Measurements from ENCODE around the gene GRWD1. TPM values are rescaled to one million over a fixed set of nuclear protein-coding genes. Genes with fewer than 3 reads are reported as not detected.

GRWD1 gene
- total RNA-seq, 4 donors from 2014 or later: 19.5 to 90.5 (median 31.5) TPM

DNA sequence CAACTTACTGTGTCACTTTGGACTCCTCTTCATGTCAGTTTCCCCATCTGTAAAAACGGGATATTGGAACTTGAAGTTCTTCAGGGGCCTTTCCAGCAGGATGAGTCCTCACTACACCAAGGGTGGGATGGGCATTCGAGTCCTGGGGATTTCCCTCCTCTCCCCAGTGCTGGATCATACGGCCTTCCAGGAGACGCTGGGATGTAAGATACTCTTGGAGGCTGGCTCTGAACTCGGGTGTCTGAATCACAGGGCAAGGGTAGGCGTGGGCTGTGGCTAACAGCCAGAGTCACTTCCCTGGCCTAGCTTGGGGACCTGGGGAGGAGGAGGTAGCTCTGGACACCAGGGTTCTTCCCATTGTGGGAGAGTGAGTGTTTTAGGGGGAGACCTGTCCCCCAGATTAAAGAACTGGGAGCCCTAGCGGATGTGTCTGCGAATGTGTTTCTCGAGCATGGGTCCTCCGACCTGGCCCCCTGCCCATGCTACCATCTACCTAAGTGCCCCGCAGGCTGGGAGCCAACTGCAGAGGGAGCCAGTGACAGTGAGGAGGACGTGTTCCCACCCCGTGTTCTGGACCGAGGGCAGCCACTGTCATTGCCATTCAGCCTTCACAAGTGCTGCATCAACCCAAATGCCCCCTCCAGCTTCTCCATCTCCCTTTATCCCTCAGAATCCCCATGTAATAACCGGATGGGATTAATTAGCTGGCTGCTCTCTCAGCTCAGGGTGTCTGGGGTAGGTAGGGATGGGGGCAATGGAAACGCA, 21.0 kb downstream of the GRWD1 start:
- ATAC-seq (ENCODE audit: low FRiP score) (no peak), DNase-seq (ENCODE audit: low spot score) (no peak)
- no peak for TF ChIP-seq CTCF (IDR thresholded peaks at IDR 0.05)

- TF ChIP-seq CTCF (IDR thresholded peaks at IDR 0.05): no peak
- DNase-seq (ENCODE audit: low spot score) (peak; percentile 93), ATAC-seq (ENCODE audit: low FRiP score) (peak; percentile 97)
Observed at GRCh38 chr19:48468772-48469288, 23.0 kb downstream of the GRWD1 start.

DNA sequence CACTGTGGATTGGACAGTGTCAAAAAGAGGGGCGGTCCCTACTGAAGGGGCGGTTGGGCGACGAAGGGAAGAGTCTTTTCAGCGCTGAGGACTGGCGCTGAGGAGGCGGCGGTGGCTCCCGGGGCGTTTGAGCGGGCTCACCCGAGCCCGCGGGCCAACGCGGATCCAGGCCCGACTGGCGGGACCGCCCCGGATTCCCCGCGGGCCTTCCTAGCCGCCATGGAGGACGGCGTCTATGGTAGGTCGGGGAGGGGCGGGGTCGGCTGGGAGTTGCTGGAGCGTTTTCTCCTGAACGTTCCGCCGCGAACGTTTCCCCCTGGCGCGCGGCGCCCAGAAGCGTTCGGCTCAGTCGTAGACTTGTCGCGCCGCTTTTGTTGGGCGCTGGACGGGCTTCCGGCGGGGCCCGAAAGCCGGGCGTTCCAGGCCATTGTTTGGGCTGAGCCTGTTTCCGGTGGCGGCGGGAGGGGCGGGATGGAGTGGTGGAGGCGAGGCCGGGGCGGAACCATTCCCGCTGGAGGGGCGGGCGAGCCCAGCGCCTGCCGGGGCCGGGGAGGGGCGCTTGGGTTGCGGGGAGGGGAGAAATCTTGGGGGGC, 23.6 kb downstream of the GRWD1 start, which contains the start of gene CYTH2:
CYTH2 (plus strand) TSS at position 81 of the 593 bp plus-strand sequence; CDS start at position 220, 139 bp downstream.
- peak; percentile 71 for DNase-seq (ENCODE audit: low spot score)
- TF ChIP-seq CTCF (IDR thresholded peaks at IDR 0.05): no peak
- peak; percentile 56 for ATAC-seq (ENCODE audit: low FRiP score)

DNA sequence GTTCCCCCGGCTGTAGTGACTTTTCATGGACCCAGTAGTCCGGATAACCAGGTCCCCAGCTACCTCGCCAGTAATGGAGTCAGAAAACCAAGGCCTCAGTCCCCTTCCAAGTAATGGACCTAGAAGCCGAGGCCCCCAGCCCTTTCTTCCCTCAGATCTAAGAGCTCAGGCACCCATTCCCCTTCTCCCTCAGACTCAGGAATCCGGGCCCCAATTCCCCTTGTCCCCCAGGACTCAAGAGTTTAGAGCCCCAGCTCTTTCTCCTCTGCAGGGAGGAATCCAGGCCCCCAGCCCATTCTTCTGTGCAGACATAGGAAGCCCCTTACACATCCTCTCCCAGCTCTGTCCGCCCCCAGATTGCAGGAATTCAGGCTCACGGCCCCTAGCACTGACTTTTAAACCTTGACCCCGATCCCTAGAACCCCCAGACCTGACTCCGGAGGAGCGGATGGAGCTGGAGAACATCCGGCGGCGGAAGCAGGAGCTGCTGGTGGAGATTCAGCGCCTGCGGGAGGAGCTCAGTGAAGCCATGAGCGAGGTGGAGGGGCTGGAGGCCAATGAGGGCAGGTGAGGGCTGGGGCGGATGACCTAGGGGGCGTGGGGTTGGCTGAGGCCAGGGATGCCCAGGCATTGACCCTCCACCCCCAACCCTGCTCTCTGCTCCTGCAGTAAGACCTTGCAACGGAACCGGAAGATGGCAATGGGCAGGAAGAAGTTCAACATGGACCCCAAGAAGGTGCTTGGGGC, 24.3 kb downstream of the GRWD1 start:
- DNase-seq (ENCODE audit: low spot score) (no peak), ATAC-seq (ENCODE audit: low FRiP score) (no peak)
- no peak for TF ChIP-seq CTCF (IDR thresholded peaks at IDR 0.05)

GRCh38 chr19:48470856-48471255, 25.1 kb downstream of the GRWD1 start:
- no peak for TF ChIP-seq CTCF (IDR thresholded peaks at IDR 0.05)
- ATAC-seq (ENCODE audit: low FRiP score): no peak
- no peak for DNase-seq (ENCODE audit: low spot score)

GRCh38 chr19:48471836-48472235, 26.1 kb downstream of the GRWD1 start:
- TF ChIP-seq CTCF (IDR thresholded peaks at IDR 0.05): no peak
- no peak for ATAC-seq (ENCODE audit: low FRiP score)
- DNase-seq (ENCODE audit: low spot score): no peak

Data from omental fat pad (tissue), 4 donors.